ENCODE measurements around the gene SPIRE2.

GRCh38 chr16:89793955-89794354 is 34.3 kb upstream of the SPIRE2 start:
- TF ChIP-seq CTCF (conservative IDR thresholded peaks at IDR 0.05; ENCODE audit: low read depth, low read length) (no peak), RAD21 (IDR thresholded peaks at IDR 0.05; ENCODE audit: low read length) (no peak), MAFK (IDR thresholded peaks at IDR 0.05; ENCODE audit: low read depth, low read length) (no peak), POLR2A (IDR thresholded peaks at IDR 0.05; ENCODE audit: low read depth, low read length) (no peak), ELK1 (IDR thresholded peaks at IDR 0.05; ENCODE audit: borderline replicate concordance, low read depth, low read length) (no peak), MXI1 (IDR thresholded peaks at IDR 0.05; ENCODE audit: borderline replicate concordance, low read depth, low read length) (no peak), MAZ (IDR thresholded peaks at IDR 0.05; ENCODE audit: borderline replicate concordance, low read depth, low read length) (no peak), RCOR1 (IDR thresholded peaks at IDR 0.05; ENCODE audit: insufficient replicate concordance, low read length) (no peak), CEBPB (IDR thresholded peaks at IDR 0.05; ENCODE audit: low read depth, low read length) (no peak), BHLHE40 (IDR thresholded peaks at IDR 0.05; ENCODE audit: low read depth, low read length) (no peak), NFE2L2 (IDR thresholded peaks at IDR 0.05; ENCODE audit: low read depth, low read length) (no peak)

Data from IMR-90 (cell line).